ENCODE measurements around the gene POU2F2. TPM values are rescaled to one million over a fixed set of nuclear protein-coding genes. Genes with fewer than 3 reads are reported as not detected.
A peak's percentile ranks its signal among the peaks of the same experiment; 100 is the strongest.
"Not testable (repeated sequence)": the region's sequence is repeated elsewhere in the genome, so short reads cannot be mapped to it uniquely, and the experiment has no call there.

POU2F2 gene
- total RNA-seq, 1 experiment from 2014 or later: 0.69 TPM

GRCh38 chr19:42062381-42062780 lies 69.9 kb downstream of the POU2F2 start:
- no peak for DNase-seq (ENCODE audit: low read depth)

GRCh38 chr19:42060117-42060516 lies 72.1 kb downstream of the POU2F2 start:
- DNase-seq (ENCODE audit: low read depth): no peak

- no peak for DNase-seq (ENCODE audit: low read depth)
Observed at GRCh38 chr19:42059196-42059595, 73.0 kb downstream of the POU2F2 start.

- DNase-seq (ENCODE audit: low read depth): no peak
Observed at GRCh38 chr19:42057846-42058245, 74.4 kb downstream of the POU2F2 start.

- DNase-seq (ENCODE audit: low read depth): no peak
Observed at GRCh38 chr19:42054205-42054604, 78.0 kb downstream of the POU2F2 start.

GRCh38 chr19:42053037-42053935 lies 79.0 kb downstream of the POU2F2 start:
- DNase-seq (ENCODE audit: low read depth): no peak

- DNase-seq (ENCODE audit: low read depth): no peak
Observed at GRCh38 chr19:42052241-42052863, 79.9 kb downstream of the POU2F2 start.

GRCh38 chr19:42051166-42052115 lies 80.8 kb downstream of the POU2F2 start:
- DNase-seq (ENCODE audit: low read depth): peak; percentile 74

- peak; percentile 62 for DNase-seq (ENCODE audit: low read depth)
Observed at GRCh38 chr19:42048992-42049391, 83.3 kb downstream of the POU2F2 start.

GRCh38 chr19:42045575-42045974 lies 86.7 kb downstream of the POU2F2 start:
- DNase-seq (ENCODE audit: low read depth): no peak

GRCh38 chr19:42042455-42043170 lies 89.6 kb downstream of the POU2F2 start:
- DNase-seq (ENCODE audit: low read depth): no peak

- DNase-seq (ENCODE audit: low read depth): not testable (repeated sequence)
Observed at GRCh38 chr19:42040491-42040890, 91.8 kb downstream of the POU2F2 start.

- DNase-seq (ENCODE audit: low read depth): no peak
Observed at GRCh38 chr19:42040031-42040430, 92.2 kb downstream of the POU2F2 start.

GRCh38 chr19:42038666-42039065 lies 93.6 kb downstream of the POU2F2 start:
- DNase-seq (ENCODE audit: low read depth): no peak

- DNase-seq (ENCODE audit: low read depth): no peak
Observed at GRCh38 chr19:42037649-42038048, 94.6 kb downstream of the POU2F2 start.

Other genes starting within 250 kb of the POU2F2 start
- 73.9 and 76.2 TPM in 2 replicates for gene ARHGEF1, start 249.3 kb downstream of the POU2F2 start, total RNA-seq (2014; rRNA removed; shearing (Covaris generic))
- not detected in 2 replicates for gene ERFL, start 204.0 kb downstream of the POU2F2 start, total RNA-seq (2014; rRNA removed; shearing (Covaris generic))
- 108 and 126 TPM in 2 replicates for gene RABAC1, start 173.1 kb downstream of the POU2F2 start, total RNA-seq (2014; rRNA removed; shearing (Covaris generic))
- 0.97 and 1.6 TPM in 2 replicates for gene ATP1A3, start 138.2 kb downstream of the POU2F2 start, total RNA-seq (2014; rRNA removed; shearing (Covaris generic))
- gene GRIK5, start 62.2 kb downstream of the POU2F2 start, total RNA-seq (2014; rRNA removed; shearing (Covaris generic)): 0.42 and 0.57 TPM in 2 replicates
- 18.5 and 19.3 TPM in 2 replicates for gene ZNF574, start 56.3 kb downstream of the POU2F2 start, total RNA-seq (2014; rRNA removed; shearing (Covaris generic))
- gene DEDD2, start 85.2 kb upstream of the POU2F2 start, total RNA-seq (2014; rRNA removed; shearing (Covaris generic)): 33.7 and 39.0 TPM in 2 replicates
- gene ZNF526, start 87.9 kb upstream of the POU2F2 start, total RNA-seq (2014; rRNA removed; shearing (Covaris generic)): 4.3 and 9.1 TPM in 2 replicates
- 31.1 and 44.7 TPM in 2 replicates for gene GSK3A, start 110.2 kb upstream of the POU2F2 start, total RNA-seq (2014; rRNA removed; shearing (Covaris generic))
- gene ERF, start 122.7 kb upstream of the POU2F2 start, total RNA-seq (2014; rRNA removed; shearing (Covaris generic)): 23.8 and 30.8 TPM in 2 replicates
- 8.1 and 17.4 TPM in 2 replicates for gene CIC, start 136.8 kb upstream of the POU2F2 start, total RNA-seq (2014; rRNA removed; shearing (Covaris generic))
- gene PRR19, start 169.7 kb upstream of the POU2F2 start, total RNA-seq (2014; rRNA removed; shearing (Covaris generic)): 0.51 and 2.2 TPM in 2 replicates
- 54.7 and 75.0 TPM in 2 replicates for gene PAFAH1B3, start 170.2 kb upstream of the POU2F2 start, total RNA-seq (2014; rRNA removed; shearing (Covaris generic))
- 0.30 and 0.51 TPM in 2 replicates for gene TMEM145, start 180.9 kb upstream of the POU2F2 start, total RNA-seq (2014; rRNA removed; shearing (Covaris generic))
- 11.0 and 11.6 TPM in 2 replicates for gene MEGF8, start 193.2 kb upstream of the POU2F2 start, total RNA-seq (2014; rRNA removed; shearing (Covaris generic))

Data from Daoy (cell line).